ENCODE data around the gene ACAP1.

Gene ACAP1

GRCh38 chr17:7293816-7294613 lies 42.3 kb upstream of the ACAP1 start:
- DNase-seq (ENCODE audit: low read depth, low spot score), result no peak
- no peaks in the 10 kb centered on the region for H3K9me3 ChIP-seq (ENCODE audit: low read depth, low read length)
- no peak overlapping the region for H3K9ac ChIP-seq (ENCODE audit: insufficient read length)
- H3K36me3 ChIP-seq (ENCODE audit: insufficient read depth, low read length), result no peaks in the 10 kb centered on the region
- H3K4me3 ChIP-seq, result peak overlapping the region; percentile 81
- TF ChIP-seq POLR2AphosphoS5 (IDR thresholded peaks at IDR 0.05; ENCODE audit: borderline replicate concordance, low read depth, low read length), result no peak
- TF ChIP-seq EZH2 (IDR thresholded peaks at IDR 0.05), result no peak
- TF ChIP-seq FOXP2 (optimal IDR thresholded peaks at IDR 0.05; ENCODE audit: control extremely low read depth, extremely low read length, insufficient read depth), result no peak
- no peak overlapping the region for H3K27ac ChIP-seq

- Histone ChIP-seq H3K4me3 (peak within 1 kb of the TSS; percentile 81), H3K27ac (no peak within 1 kb of the TSS), H3K36me3 (ENCODE audit: insufficient read depth, low read length) (no peaks in the 10 kb centered on the region), H3K9ac (ENCODE audit: insufficient read length) (no peak within 1 kb of the TSS), H3K9me3 (ENCODE audit: low read depth, low read length) (no peaks in the 10 kb centered on the region)
- no peak for DNase-seq (ENCODE audit: low read depth, low spot score)
- no peak for TF ChIP-seq POLR2AphosphoS5 (IDR thresholded peaks at IDR 0.05; ENCODE audit: borderline replicate concordance, low read depth, low read length)
- TF ChIP-seq EZH2 (IDR thresholded peaks at IDR 0.05), result no peak
- TF ChIP-seq FOXP2 (optimal IDR thresholded peaks at IDR 0.05; ENCODE audit: control extremely low read depth, extremely low read length, insufficient read depth), result no peak
Observed at GRCh38 chr17:7294614-7295153, 41.6 kb upstream of the ACAP1 start, which contains the start of gene YBX2. Gene YBX2, minus strand, starts transcription at chr17:7294639. Its CDS starts 139 bp downstream, at chr17:7294500.

GRCh38 chr17:7295230-7296180 lies 40.8 kb upstream of the ACAP1 start:
- TF ChIP-seq FOXP2 (optimal IDR thresholded peaks at IDR 0.05; ENCODE audit: control extremely low read depth, extremely low read length, insufficient read depth) (no peak), EZH2 (IDR thresholded peaks at IDR 0.05) (no peak), POLR2AphosphoS5 (IDR thresholded peaks at IDR 0.05; ENCODE audit: borderline replicate concordance, low read depth, low read length) (no peak)
- Histone ChIP-seq H3K27ac (no peak overlapping the region), H3K9ac (ENCODE audit: insufficient read length) (no peak overlapping the region), H3K36me3 (ENCODE audit: insufficient read depth, low read length) (no peaks in the 10 kb centered on the region), H3K4me3 (peak overlapping the region; percentile 81), H3K9me3 (ENCODE audit: low read depth, low read length) (no peaks in the 10 kb centered on the region)
- DNase-seq (ENCODE audit: low read depth, low spot score), result no peak

DNA sequence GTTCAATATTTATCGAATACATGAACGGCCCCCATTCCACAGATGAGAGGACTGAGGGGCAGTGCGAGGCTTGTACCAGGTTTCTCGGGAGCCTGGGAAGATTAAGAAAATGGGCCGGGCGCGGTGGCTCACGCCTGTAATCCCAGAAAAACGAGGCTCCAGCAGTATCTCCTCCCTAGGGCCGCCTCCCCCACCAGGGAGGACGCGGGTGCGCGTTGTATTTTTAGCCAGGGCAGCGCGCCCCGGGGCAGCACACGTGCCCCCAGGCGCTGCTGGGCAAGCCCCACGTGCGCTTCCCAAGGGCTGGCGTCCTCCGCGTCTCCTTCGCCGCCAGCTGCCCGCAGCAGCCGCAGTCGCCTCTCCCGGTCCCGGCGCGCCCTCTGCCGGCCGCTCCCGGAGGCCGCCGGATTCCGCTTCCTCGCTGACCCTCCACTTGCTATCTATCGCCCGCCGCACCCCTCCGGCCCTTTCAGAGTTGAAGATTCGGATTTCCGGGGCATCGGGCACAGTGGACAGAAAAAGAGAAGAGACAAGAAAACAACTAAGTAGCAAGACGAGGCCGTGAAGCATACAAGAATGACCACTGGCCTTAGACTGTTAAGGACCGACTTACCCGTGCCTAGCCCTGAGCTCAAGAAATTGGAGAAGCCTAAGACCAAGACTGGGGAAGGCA lies 40.0 kb upstream of the ACAP1 start:
- no peaks in the 10 kb centered on the region for H3K9me3 ChIP-seq (ENCODE audit: low read depth, low read length)
- H3K27ac ChIP-seq, result no peak overlapping the region
- no peaks in the 10 kb centered on the region for H3K36me3 ChIP-seq (ENCODE audit: insufficient read depth, low read length)
- peak overlapping the region; percentile 14 for H3K9ac ChIP-seq (ENCODE audit: insufficient read length)
- DNase-seq (ENCODE audit: low read depth, low spot score), result no peak
- peak overlapping the region; percentile 54 for H3K4me3 ChIP-seq
- TF ChIP-seq FOXP2 (optimal IDR thresholded peaks at IDR 0.05; ENCODE audit: control extremely low read depth, extremely low read length, insufficient read depth) (peak; percentile 18), EZH2 (IDR thresholded peaks at IDR 0.05) (no peak), POLR2AphosphoS5 (IDR thresholded peaks at IDR 0.05; ENCODE audit: borderline replicate concordance, low read depth, low read length) (no peak)

DNA sequence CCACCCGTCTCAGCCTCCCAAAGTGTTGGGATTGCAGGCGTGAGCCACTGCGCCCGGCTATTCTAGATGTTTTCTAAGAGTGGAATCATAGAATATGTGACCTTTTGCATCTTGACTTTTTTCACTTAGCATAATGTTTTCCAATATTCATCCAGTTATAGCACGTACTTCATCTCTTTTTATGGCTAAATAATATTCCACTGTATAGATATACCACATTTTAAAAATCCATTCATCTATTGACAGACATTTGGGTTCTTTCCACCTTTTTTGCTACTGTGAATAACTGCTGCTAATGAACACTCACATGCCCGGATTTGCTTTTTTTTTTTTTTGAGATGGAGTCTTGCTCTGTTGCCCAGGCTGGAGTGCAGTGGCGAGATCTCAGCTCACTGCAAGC lies 32.1 kb upstream of the ACAP1 start:
- H3K9ac ChIP-seq (ENCODE audit: insufficient read length), result no peak overlapping the region
- H3K27ac ChIP-seq, result no peak overlapping the region
- no peak overlapping the region for H3K4me3 ChIP-seq
- no peak for DNase-seq (ENCODE audit: low read depth, low spot score)
- peaks cover 4% of the 10 kb centered on the region for H3K36me3 ChIP-seq (ENCODE audit: insufficient read depth, low read length)
- TF ChIP-seq EZH2 (IDR thresholded peaks at IDR 0.05), result no peak
- no peak for TF ChIP-seq POLR2AphosphoS5 (IDR thresholded peaks at IDR 0.05; ENCODE audit: borderline replicate concordance, low read depth, low read length)
- TF ChIP-seq FOXP2 (optimal IDR thresholded peaks at IDR 0.05; ENCODE audit: control extremely low read depth, extremely low read length, insufficient read depth), result no peak
- no peaks in the 10 kb centered on the region for H3K9me3 ChIP-seq (ENCODE audit: low read depth, low read length)

DNA sequence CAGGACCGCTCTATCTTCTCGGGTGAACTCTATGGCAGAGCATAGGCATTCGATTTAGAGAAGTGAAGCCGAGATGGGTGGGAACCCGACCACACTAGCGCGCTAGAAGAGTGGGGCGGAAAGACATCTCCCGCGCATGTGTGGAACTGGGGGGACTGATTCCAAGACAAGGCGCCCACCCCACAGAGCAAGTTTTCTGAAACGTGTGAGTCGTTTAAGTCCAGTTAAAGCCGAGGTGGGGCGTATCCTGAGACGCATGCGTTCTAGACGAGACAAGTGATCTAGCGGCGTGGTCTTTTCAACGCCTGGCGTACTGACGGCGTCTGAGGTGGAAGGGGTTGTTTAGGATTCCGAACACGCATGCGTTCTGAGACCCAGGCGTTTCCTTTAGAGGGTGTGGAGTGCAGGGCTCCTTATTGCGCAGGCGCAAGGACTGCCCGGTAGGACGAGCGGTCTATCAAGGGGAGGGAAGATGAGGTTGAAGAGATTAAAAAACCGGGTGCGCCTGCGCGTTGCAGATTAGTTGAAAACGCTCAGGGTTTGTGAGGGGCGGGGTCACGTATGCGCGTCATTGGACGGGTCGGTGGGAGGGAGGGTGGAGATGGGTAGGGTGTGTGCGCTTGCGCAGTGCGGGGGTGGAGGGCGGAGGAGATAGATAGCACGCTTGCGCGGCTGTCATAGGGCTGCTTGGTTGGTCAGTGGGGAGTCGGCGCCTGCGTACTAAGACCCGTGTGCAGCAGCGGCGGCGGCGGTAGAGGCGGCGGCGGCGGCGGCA lies 29.2 kb upstream of the ACAP1 start, which contains the start of gene EIF5A:
TSS of gene EIF5A (plus strand) at position 718 of the 775 bp plus-strand sequence. CDS start 2,008 bp downstream, outside the sequence.
- Histone ChIP-seq H3K27ac (peak within 1 kb of the TSS; percentile 96), H3K36me3 (ENCODE audit: insufficient read depth, low read length) (peaks cover 32% of the 10 kb centered on the region), H3K4me3 (peak within 1 kb of the TSS; percentile 88), H3K9me3 (ENCODE audit: low read depth, low read length) (no peaks in the 10 kb centered on the region), H3K9ac (ENCODE audit: insufficient read length) (peak within 1 kb of the TSS; percentile 97)
- DNase-seq (ENCODE audit: low read depth, low spot score), result peak; percentile 96
- TF ChIP-seq EZH2 (IDR thresholded peaks at IDR 0.05) (no peak), POLR2AphosphoS5 (IDR thresholded peaks at IDR 0.05; ENCODE audit: borderline replicate concordance, low read depth, low read length) (peak; percentile 82), FOXP2 (optimal IDR thresholded peaks at IDR 0.05; ENCODE audit: control extremely low read depth, extremely low read length, insufficient read depth) (peak; percentile 50)

Measured in SK-N-MC (cell line).